Stimulated activated CD4-positive, alpha-beta T cell treated with anti-CD3 and anti-CD28 coated beads, Interleukin-1b, Interleukin-23, amount 100 ng/mL, for 48 hours (primary cell): ENCODE measurements around the gene ITPK1.

Experiments
- DNase-seq: peaks from one replicate; pipeline ENCODE4 v3.0.0-alpha.2; 2020

ITPK1 gene

GRCh38 chr14:93040443-93040842, 75.3 kb downstream of the ITPK1 start:
- no peak for DNase-seq

- no peak for DNase-seq
Measured at GRCh38 chr14:93039649-93040315, 75.9 kb downstream of the ITPK1 start.

- no peak for DNase-seq
Measured at GRCh38 chr14:93037351-93037750, 78.4 kb downstream of the ITPK1 start.

- DNase-seq = no peak
Measured at GRCh38 chr14:93036652-93037345, 78.9 kb downstream of the ITPK1 start.

- DNase-seq = no peak
Measured at GRCh38 chr14:93035917-93036651, 79.6 kb downstream of the ITPK1 start.

- no peak for DNase-seq
Measured at GRCh38 chr14:93035585-93035916, 80.2 kb downstream of the ITPK1 start.

GRCh38 chr14:93034671-93034994, 81.1 kb downstream of the ITPK1 start:
- no peak for DNase-seq

GRCh38 chr14:93033983-93034670, 81.6 kb downstream of the ITPK1 start:
- DNase-seq = peak; percentile 10

- DNase-seq = no peak
Measured at GRCh38 chr14:93033084-93033982, 82.4 kb downstream of the ITPK1 start.

GRCh38 chr14:93032421-93032936, 83.2 kb downstream of the ITPK1 start:
- no peak for DNase-seq

- no peak for DNase-seq
Measured at GRCh38 chr14:93031505-93032315, 84.0 kb downstream of the ITPK1 start.

GRCh38 chr14:93030761-93031160, 85.0 kb downstream of the ITPK1 start:
- DNase-seq = no peak

- no peak for DNase-seq
Measured at GRCh38 chr14:93029911-93030508, 85.7 kb downstream of the ITPK1 start.

- no peak for DNase-seq
Measured at GRCh38 chr14:93029417-93029816, 86.3 kb downstream of the ITPK1 start.

GRCh38 chr14:93028724-93029076, 87.0 kb downstream of the ITPK1 start:
- no peak for DNase-seq

- DNase-seq = no peak
Measured at GRCh38 chr14:93027810-93028723, 87.7 kb downstream of the ITPK1 start.

- DNase-seq = no peak
Measured at GRCh38 chr14:93026339-93026738, 89.4 kb downstream of the ITPK1 start.

- no peak for DNase-seq
Measured at GRCh38 chr14:93025055-93025454, 90.7 kb downstream of the ITPK1 start.

GRCh38 chr14:93024493-93024892, 91.2 kb downstream of the ITPK1 start:
- DNase-seq = no peak
